LNCAP (cell line): ENCODE measurements around the gene PNCK.

Source experiments
- TF ChIP-seq, protein P1 (sequence below): fragments of 450-650 bp; IDR thresholded peaks from 2 replicates; pipeline ENCODE4 v1.5.1; 2017; ENCODE audit warnings: mild to moderate bottlenecking

PNCK gene

DNA sequence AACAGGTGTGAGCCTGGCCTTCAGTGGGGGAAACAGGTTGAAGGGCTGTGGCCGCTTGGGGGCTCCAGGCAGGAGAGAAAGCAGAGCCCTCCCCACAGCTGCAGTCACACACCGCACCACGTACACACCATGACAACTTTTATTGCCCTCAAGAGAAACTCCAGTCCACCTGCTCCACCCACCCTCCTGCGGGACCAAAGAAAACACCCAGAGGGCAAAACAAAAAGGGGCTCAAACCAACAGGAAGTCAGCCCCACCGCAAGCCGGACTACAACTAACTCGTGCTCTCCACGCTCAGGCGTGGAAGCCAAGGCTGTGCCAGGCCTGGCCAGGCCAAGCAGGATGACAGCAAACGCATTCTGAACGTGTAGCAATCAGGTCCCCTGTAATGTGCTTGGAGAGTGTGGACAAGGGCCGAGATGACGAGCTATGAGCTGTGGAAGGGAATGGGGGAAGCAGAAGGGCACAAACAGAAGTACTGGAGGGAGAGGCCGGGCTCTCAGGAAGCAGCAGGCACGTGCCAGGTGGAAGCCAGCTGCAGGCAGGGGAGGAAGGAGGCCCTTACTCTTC lies 26.8 kb upstream of the PNCK start:
- TF ChIP-seq, protein P1, sequence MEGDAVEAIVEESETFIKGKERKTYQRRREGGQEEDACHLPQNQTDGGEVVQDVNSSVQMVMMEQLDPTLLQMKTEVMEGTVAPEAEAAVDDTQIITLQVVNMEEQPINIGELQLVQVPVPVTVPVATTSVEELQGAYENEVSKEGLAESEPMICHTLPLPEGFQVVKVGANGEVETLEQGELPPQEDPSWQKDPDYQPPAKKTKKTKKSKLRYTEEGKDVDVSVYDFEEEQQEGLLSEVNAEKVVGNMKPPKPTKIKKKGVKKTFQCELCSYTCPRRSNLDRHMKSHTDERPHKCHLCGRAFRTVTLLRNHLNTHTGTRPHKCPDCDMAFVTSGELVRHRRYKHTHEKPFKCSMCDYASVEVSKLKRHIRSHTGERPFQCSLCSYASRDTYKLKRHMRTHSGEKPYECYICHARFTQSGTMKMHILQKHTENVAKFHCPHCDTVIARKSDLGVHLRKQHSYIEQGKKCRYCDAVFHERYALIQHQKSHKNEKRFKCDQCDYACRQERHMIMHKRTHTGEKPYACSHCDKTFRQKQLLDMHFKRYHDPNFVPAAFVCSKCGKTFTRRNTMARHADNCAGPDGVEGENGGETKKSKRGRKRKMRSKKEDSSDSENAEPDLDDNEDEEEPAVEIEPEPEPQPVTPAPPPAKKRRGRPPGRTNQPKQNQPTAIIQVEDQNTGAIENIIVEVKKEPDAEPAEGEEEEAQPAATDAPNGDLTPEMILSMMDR: no peak

DNA sequence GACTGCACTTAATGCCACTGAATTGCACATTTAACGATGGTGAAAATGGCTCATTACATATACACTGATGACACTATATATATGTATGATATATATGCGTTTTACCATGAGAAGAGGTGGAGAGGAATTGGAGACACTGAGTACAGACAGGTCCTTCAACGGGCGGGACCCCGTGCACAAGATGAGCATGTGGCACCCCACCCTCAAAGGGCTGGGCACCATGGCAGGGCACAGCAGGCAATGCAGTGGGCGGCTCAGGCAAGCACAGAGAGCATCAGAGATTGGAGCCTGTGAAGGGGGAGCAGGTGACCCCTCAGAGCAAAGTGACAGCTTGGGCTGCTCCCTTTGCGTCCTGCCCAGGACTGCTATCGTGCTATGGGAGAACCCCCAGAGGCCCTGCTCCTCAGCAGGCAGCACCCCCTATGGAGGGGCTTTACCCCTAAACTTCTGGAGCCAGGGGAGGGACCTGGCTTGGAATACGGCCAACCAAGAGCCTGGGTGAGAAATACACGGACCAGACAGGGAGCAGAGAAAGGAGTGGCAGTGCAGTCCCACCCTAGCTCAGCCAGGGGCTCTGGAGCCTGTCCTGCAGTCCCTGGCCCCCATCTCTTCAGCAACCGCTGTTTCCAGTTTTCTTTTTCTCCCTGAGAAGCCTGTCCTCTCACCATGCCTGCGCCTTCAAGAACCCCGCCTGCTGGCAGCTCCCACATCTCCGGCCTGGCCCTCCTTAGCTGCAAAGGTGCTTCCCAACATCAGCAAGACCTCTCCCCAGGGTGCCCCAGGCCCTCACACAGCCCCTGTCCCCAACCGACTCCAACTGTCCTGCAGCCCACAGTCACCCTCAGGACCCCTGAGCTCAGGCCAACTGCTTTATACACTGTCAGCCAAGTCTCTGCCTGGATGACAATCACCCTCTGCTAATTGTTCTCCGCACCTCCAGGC lies 24.6 kb upstream of the PNCK start:
- TF ChIP-seq, protein P1: no peak

DNA sequence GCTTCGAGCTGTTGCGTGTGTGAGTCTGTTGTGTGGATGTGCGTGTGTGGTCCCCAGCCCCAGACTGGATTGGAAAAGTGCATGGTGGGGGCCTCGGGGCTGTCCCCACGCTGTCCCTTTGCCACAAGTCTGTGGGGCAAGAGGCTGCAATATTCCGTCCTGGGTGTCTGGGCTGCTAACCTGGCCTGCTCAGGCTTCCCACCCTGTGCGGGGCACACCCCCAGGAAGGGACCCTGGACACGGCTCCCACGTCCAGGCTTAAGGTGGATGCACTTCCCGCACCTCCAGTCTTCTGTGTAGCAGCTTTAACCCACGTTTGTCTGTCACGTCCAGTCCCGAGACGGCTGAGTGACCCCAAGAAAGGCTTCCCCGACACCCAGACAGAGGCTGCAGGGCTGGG lies 22.5 kb upstream of the PNCK start:
- TF ChIP-seq, protein P1: no peak

DNA sequence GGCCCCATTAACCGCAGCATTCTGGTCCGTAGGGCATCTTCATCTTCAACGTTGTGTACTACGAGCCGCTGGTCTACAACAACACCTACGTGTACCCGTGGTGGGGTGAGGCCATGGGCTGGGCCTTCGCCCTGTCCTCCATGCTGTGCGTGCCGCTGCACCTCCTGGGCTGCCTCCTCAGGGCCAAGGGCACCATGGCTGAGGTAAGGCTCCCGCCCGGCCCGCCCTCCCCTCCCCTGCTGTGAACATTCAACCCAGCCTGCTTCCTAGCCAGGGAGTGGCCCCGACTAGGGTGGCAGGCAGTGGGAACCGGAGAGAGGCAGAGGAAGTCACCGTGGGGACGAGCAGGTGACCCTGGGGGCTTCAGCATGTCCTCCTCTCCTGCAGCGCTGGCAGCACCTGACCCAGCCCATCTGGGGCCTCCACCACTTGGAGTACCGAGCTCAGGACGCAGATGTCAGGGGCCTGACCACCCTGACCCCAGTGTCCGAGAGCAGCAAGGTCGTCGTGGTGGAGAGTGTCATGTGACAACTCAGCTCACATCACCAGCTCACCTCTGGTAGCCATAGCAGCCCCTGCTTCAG lies 21.2 kb upstream of the PNCK start:
- TF ChIP-seq, protein P1: no peak

DNA sequence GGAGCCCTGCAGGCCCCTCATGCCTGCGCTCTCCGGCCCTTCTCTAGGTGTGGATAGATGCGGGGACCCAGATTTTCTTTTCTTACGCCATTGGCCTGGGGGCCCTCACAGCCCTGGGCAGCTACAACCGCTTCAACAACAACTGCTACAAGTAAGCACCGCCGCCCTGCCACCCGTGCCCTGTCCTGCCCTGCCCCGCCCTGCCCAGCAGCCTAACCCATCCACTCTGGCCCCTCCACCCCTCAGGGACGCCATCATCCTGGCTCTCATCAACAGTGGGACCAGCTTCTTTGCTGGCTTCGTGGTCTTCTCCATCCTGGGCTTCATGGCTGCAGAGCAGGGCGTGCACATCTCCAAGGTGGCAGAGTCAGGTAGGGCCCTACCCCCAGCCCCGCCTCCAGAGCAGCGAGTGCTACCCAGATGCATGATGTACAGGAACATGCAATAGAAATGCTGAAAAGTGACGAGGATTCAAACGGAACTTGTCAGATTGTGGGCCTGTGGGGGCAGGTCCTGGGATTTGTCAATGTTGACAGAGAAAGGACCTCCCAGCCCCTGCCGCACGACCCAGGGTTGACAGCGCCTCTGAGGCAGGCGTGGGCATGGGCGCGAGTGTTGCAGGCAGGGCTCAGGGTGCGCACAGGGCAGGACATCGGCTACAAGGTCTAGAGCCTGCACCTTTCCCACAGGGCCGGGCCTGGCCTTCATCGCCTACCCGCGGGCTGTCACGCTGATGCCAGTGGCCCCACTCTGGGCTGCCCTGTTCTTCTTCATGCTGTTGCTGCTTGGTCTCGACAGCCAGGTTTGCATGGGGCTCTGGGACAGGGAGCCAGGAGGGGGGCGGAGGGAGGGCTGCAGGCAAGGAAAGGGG lies 19.8 kb upstream of the PNCK start:
- TF ChIP-seq, protein P1: no peak

DNA sequence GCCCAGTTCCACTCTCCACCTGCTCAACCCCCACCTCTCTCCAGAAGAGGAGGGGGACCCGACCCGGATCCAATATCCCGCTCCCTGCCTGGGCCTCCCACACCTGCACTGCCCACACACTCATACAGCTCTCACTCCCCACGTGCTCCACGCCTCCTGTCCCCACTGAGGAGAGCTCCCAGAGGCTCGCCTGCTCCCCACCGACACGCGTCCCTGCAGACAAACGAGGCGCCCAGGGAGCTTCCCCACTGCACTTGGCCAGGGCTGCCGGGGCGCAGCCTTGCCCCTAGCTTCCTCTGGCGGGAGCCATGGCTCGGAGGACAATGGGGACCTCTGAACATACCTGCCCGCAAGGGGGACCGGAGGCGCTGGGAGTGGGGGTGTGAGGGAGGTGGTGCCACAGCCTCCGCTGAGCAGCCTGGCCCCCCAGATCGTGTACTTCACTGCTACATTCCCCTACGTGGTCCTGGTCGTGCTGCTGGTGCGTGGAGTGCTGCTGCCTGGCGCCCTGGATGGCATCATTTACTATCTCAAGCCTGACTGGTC lies 19.1 kb upstream of the PNCK start:
- TF ChIP-seq, protein P1: no peak

DNA sequence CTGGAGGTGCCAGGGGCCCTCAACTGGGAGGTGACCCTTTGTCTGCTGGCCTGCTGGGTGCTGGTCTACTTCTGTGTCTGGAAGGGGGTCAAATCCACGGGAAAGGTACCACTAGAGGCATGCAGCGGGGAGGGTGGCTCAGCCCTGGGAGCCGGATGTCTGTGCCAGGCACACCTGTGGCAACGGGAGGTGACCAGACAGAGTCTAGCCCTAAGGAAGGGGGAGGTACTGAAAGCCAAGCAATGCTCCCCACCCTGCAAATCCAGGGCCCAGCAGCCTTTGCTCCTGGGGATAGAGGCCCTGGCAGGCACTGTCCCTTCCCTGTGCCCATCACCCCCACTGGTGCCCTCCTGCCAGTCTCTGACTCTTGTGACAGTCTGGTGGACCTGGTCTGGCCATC lies 18.4 kb upstream of the PNCK start:
- TF ChIP-seq, protein P1: no peak
